Panc1 (cell line): ENCODE measurements around the gene LRP1B. TPM values are rescaled to one million over a fixed set of nuclear protein-coding genes. Genes with fewer than 3 reads are reported as not detected.

ENCODE experiments used
- ATAC-seq: fragments of 200-7000 bp; cut with Tn5 transposase; 2 replicates; pipeline ENCODE4 v1.9.1; 2020; ENCODE audit warnings: mild to moderate bottlenecking, moderate library complexity
- BruUV-seq: library from RNA; stranded (reverse); fragments of 400-500 nt; replicated peaks from 2 replicates; lab custom pipeline; 2021; lab: Mats Ljungman, UMichigan
- CTCF ChIA-PET: fragments of 300-600 bp; sonication (Branson Sonifier 250); formaldehyde crosslinking; loops from one replicate; lab custom pipeline; 2022; ENCODE audit warnings: antibody characterized with exemption; lab: Charles Lee
- POLR2A ChIA-PET: fragments of 300-600 bp; sonication (Branson Sonifier 250); formaldehyde crosslinking; loops from one replicate; lab custom pipeline; 2022; ENCODE audit warnings: antibody characterized with exemption; lab: Charles Lee
- DNase-seq: peaks from one replicate; pipeline ENCODE4 v3.0.0-alpha.2; 2010; ENCODE audit warnings: low read depth, low spot score
- H3K27ac ChIP-seq: 2 replicates; pipeline ENCODE4 v1.5.1; 2011; ENCODE audit warnings: mild to moderate bottlenecking, low read length, inconsistent platforms
- H3K27me3 ChIP-seq: fragments of 200-500 bp; sonication (Bioruptor generic); 2 replicates; pipeline ENCODE4 v1.6.0; 2014; ENCODE audit warnings: low read length, inconsistent platforms; ENCODE audit not compliant: control insufficient read depth, insufficient read depth
- H3K36me3 ChIP-seq: fragments of 200-500 bp; sonication (Bioruptor generic); 2 replicates; pipeline ENCODE4 v1.5.1; 2014; ENCODE audit warnings: inconsistent platforms, mild to moderate bottlenecking, low read length, moderate library complexity; ENCODE audit not compliant: control insufficient read depth, insufficient read depth
- H3K4me1 ChIP-seq: 2 replicates; pipeline ENCODE4 v1.5.1; 2011; ENCODE audit warnings: inconsistent platforms, mild to moderate bottlenecking, low read length, moderate library complexity; ENCODE audit not compliant: control insufficient read depth, insufficient read depth
- H3K4me3 ChIP-seq, 2 experiments: 2 replicates each; pipeline ENCODE4 v1.5.1; 2011 to 2012; ENCODE audit warnings: low read depth in 2 of 2, low read length in 2 of 2, mild to moderate bottlenecking in 2 of 2, inconsistent platforms in 1 of 2, moderate library complexity in 1 of 2
- H3K9me3 ChIP-seq: fragments of 200-500 bp; sonication (Bioruptor generic); 2 replicates; pipeline ENCODE4 v1.5.1; 2014; ENCODE audit warnings: low read depth, mild to moderate bottlenecking, inconsistent platforms, low read length, moderate library complexity; ENCODE audit not compliant: control insufficient read depth, insufficient read depth
- CTCF ChIP-seq: fragments of 450-650 bp; IDR thresholded peaks from 2 replicates; pipeline ENCODE4 v1.5.1; 2017; ENCODE audit warnings: mild to moderate bottlenecking
- POLR2AphosphoS5 ChIP-seq: IDR thresholded peaks from 2 replicates; pipeline ENCODE4 v1.6.1; 2012; ENCODE audit warnings: mild to moderate bottlenecking, low read depth, low read length, moderate library complexity
- REST ChIP-seq, 2 experiments: IDR thresholded peaks; 2 replicates each; pipeline ENCODE4 v1.6.1; 2011 to 2012; ENCODE audit warnings: low read depth in 2 of 2, control low read depth in 1 of 2, low read length in 1 of 2, mild to moderate bottlenecking in 1 of 2, moderate library complexity in 1 of 2; ENCODE audit not compliant: insufficient read depth in 1 of 2
- SIN3A ChIP-seq: IDR thresholded peaks from 2 replicates; pipeline ENCODE4 v1.6.1; 2012; ENCODE audit warnings: low read depth, mild to moderate bottlenecking, low read length, moderate library complexity, borderline replicate concordance; ENCODE audit not compliant: insufficient read depth
- TCF7L2 ChIP-seq: IDR thresholded peaks from 2 replicates; pipeline ENCODE4 v1.6.1; 2011; ENCODE audit warnings: mild to moderate bottlenecking, low read depth, low read length, inconsistent platforms
- in situ Hi-C: cut with HindIII; loops from 2 replicates; pipeline ENCODE4 v1.10.0; 2016; ENCODE audit warnings: low sequenced_read_pairs, low pct_unique_long_range_greater_than_20kb
- intact Hi-C: fragments of 100-400 bp; cut with micrococcal nuclease; formaldehyde crosslinking; loops from one replicate; pipeline ENCODE4 v1.10.0; 2022; ENCODE audit not compliant: unreplicated experiment
- total RNA-seq: library from RNA; stranded (reverse); gene quantifications from one replicate; pipeline ENCODE4 v1.2.1, GENCODE V29; 2021; ENCODE audit not compliant: unreplicated experiment

LRP1B gene
- total RNA-seq, 1 experiment from 2014 or later = 0.54 TPM

GRCh38 chr2:140843186-140843585 is 1287.6 kb downstream of the LRP1B start:
- DNase-seq (no peak), ATAC-seq (no peak)
- H3K27ac ChIP-seq = no peak overlapping the region
- no peaks in the 10 kb centered on the region for H3K9me3 ChIP-seq
- intact Hi-C loops = no loop called here
- BruUV-seq = no TSS peak
- H3K4me1 ChIP-seq = no peaks in the 10 kb centered on the region
- ChIA-PET POLR2A (interaction anchor here (0.6 kb wide), 1 partner anchor 30 kb away, joined by 3 read pairs; no protein-coding TSS in a partner anchor), CTCF (no interaction called here)
- no peaks in the 10 kb centered on the region for H3K27me3 ChIP-seq
- H3K36me3 ChIP-seq = no peaks in the 10 kb centered on the region
- TF ChIP-seq SIN3A (no peak), POLR2AphosphoS5 (no peak), CTCF (no peak), REST (IDR thresholded peaks at IDR 0.05; ENCODE audit: insufficient read depth in 1 of 2, low read depth in 2 of 2, low read length in 1 of 2) (no peak), TCF7L2 (no peak)
- no peak overlapping the region for H3K4me3 ChIP-seq
- in situ Hi-C loops = no loop called here

GRCh38 chr2:140842110-140842509 is 1288.7 kb downstream of the LRP1B start:
- H3K27ac ChIP-seq = no peak overlapping the region
- H3K4me1 ChIP-seq = no peaks in the 10 kb centered on the region
- no peaks in the 10 kb centered on the region for H3K9me3 ChIP-seq
- H3K27me3 ChIP-seq = no peaks in the 10 kb centered on the region
- intact Hi-C loops (no loop called here), in situ Hi-C loops (no loop called here)
- BruUV-seq = no TSS peak
- DNase-seq = no peak
- no peak for ATAC-seq
- CTCF ChIA-PET = no interaction called here
- TF ChIP-seq TCF7L2 (no peak), REST (IDR thresholded peaks at IDR 0.05; ENCODE audit: insufficient read depth in 1 of 2, low read depth in 2 of 2, low read length in 1 of 2) (no peak), SIN3A (no peak), CTCF (no peak), POLR2AphosphoS5 (no peak)
- no peak overlapping the region for H3K4me3 ChIP-seq
- H3K36me3 ChIP-seq = no peaks in the 10 kb centered on the region
- POLR2A ChIA-PET = no interaction called here
